RPMI8226 (cell line): ENCODE measurements around the gene S1PR1.

ENCODE experiments used
- DNase-seq: peaks from one replicate; pipeline ENCODE4 v3.0.0-alpha.2; 2015

Gene S1PR1

DNA sequence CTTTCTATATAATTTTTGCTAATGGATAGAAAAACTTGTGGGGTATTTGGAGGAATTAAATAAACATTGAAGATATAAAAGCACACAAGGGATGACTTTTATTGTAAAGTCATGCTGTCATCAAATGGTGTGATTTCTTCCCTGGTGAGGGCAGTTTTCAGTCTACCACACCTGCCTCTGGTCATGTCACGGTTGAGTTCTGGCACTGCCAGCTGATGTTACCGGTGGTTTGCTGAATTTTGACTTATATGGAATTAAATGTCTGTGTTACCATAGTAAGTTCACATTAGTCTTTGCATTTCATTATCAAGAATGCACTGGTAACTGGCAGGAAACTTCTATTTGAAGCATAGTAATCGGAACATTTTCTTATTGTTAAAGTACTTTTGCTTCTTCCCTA is 13.4 kb downstream of the S1PR1 start:
- no peak for DNase-seq

DNA sequence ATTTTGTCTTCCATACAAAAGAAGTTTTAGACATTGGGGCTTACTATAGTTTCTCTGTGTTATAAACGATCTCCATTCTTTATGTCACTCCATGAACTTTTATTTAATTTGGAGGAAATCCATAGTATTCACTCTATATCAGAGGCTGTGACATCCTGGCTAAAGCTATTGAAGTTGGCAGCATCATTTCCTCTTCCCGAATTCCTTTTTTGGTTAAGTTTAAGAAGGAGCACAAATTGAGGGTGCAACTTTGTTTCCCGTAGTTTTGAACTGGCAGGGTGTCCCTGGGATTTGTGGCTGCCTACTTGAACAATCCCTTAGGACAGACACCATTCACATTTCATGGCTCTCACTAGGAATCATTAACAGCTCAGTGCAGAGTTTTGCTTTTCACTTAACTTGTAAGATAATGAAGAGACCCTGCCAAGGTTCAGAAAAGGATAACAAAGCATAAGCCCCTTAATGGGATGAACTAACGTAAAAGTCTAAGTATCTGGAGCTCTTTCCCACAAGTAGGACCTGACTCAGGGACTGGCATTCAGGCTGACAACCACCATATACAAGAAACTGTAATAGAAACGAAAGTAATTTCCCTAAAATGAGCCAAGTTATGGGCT is 13.9 kb downstream of the S1PR1 start:
- DNase-seq: no peak

DNA sequence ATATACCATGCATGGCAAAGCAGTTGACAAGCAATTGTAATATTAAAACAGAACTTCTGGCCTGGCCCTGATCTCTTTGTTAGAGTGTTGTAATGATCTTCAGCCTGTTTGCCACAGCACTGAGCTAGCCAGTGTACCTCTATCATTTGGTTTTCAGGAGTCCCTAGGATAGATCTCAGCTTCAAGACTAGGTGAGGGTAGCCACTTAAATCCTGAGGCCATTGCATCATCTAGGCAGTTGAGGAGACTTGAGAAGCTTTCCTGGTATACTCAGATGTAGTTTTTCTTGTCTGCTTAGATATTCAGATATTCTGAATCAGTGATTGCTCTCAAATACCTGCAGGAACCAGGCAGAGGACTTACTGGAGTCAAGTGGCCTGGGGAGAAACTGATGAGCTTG is 14.7 kb downstream of the S1PR1 start:
- no peak for DNase-seq

- no peak for DNase-seq
These were observed 17.3 kb downstream of the S1PR1 start for GRCh38 chr1:101253976-101254674.

GRCh38 chr1:101257500-101258325 is 20.9 kb downstream of the S1PR1 start:
- DNase-seq: peak; percentile 86

DNA sequence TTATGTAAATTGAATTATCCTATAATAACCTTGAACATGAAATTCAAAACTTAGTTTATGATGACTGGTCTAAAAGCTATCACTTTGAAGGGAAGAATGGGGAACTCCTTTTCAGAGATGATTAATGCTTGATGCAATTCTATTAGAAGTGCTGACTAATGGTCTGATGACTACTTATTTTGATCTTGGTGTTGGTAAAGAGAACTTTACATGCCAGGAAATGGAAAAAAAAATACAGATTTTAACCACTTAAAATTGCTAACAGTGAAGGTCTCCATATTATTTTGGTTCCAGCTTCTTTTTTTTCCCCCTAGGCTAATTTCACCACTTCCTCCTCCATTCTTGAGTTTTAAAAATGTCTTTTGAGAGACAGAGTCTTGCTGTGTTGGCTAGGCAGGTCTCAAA is 22.9 kb downstream of the S1PR1 start:
- DNase-seq: peak; percentile 25

- DNase-seq: no peak
These were observed 23.9 kb downstream of the S1PR1 start for GRCh38 chr1:101260556-101261350.

GRCh38 chr1:101261623-101262022 is 24.8 kb downstream of the S1PR1 start:
- no peak for DNase-seq

- no peak for DNase-seq
These were observed 25.2 kb downstream of the S1PR1 start for GRCh38 chr1:101262060-101262459.

- peak; percentile 29 for DNase-seq
These were observed 26.0 kb downstream of the S1PR1 start for GRCh38 chr1:101262630-101263348.

- DNase-seq: peak; percentile 49
These were observed 27.9 kb downstream of the S1PR1 start for GRCh38 chr1:101264697-101265096.

- DNase-seq: no peak
These were observed 28.9 kb downstream of the S1PR1 start for GRCh38 chr1:101265684-101266083.

DNA sequence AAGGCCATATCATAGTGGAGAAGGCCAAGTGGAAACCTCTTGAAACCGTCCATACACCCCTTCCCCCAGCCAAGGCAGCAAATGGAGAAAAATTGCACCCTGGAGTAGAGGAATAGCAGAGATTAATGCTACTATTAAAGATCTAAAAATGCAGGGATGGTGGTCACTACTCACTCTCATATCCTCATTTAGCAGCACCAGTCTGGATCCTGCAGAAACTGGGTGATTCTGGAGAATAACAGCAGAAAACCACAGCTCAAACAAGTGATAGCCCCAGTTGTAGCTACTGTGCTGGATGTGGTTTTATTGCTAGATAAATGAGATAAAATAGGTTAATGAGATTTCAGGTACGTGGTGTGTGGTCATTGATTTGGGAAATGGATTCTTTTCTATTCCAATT is 30.3 kb downstream of the S1PR1 start:
- no peak for DNase-seq

GRCh38 chr1:101268893-101269292 is 32.1 kb downstream of the S1PR1 start:
- no peak for DNase-seq

GRCh38 chr1:101275672-101276071 is 38.9 kb downstream of the S1PR1 start:
- DNase-seq: no peak

- DNase-seq: no peak
These were observed 40.0 kb downstream of the S1PR1 start for GRCh38 chr1:101276818-101277217.

DNA sequence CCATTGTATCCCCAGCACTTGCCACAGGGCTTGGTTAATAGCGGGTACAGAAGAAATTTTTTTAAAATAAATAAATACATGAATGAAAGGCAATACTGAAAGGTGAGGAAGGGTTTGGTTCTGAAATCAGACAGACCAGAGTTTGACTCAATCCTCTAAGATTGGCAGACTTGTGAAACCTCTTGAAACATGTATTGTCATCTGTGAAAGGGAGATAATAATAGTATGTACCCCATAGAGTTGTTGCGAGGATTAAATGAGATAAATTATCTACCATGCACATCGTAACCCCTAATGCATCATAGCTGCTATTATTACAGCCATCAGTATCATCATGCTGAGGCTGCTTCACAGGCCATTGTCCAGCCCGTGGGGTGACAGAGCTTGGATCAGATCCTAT is 41.4 kb downstream of the S1PR1 start:
- no peak for DNase-seq

DNA sequence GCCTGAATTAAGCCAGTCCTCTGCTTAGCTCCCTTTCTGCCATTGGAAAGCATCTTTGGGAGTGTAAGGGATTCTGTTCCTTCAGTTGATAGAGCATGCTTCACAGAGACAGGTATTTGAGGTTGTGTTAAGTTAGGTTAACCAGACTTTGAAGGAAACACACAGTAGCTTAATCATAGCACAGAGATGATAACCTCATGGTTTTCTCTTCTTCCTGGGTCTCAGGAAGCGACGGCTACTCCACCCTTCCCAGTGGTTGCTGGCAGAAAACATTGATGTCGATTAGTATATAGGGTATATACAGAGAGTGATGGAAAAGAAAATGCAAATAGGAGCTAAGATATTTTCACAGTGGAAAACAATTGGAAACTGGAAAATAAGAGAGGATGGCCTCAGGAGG is 42.0 kb downstream of the S1PR1 start:
- no peak for DNase-seq

GRCh38 chr1:101280049-101280592 is 43.3 kb downstream of the S1PR1 start:
- DNase-seq: no peak

DNA sequence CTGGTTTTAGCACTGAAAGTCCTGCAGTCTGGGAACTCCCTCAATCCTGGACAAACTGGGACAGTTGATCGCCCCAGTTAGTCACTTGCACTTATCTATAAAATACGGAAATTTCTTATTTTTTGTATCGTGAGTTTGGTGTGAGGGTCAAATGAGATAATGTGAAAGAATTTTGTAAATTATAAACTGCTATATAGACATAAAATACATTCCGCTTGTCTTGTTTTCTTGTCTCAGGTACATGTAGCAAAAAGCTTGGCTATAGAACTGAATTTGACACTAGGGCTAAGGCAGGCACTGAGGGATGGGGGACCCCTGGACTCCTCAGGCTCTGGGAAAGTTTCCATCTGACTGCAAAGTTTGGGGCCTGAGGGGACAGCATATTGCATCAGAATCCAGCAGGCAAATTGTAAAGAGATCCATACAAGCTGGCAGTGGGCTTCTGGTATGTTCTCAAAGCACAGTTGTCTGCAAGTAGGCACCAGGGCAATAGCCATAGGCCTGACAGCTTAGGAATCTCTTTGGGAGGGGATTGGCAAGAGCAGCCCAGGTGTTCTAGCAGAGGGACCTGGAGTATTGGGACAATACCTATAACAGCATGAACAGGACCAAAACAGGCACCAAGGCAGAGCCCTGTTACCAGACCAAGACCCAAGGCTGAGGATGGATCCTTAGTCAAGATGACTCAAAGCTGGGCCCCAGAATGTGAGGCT is 44.3 kb downstream of the S1PR1 start:
- DNase-seq: no peak

DNA sequence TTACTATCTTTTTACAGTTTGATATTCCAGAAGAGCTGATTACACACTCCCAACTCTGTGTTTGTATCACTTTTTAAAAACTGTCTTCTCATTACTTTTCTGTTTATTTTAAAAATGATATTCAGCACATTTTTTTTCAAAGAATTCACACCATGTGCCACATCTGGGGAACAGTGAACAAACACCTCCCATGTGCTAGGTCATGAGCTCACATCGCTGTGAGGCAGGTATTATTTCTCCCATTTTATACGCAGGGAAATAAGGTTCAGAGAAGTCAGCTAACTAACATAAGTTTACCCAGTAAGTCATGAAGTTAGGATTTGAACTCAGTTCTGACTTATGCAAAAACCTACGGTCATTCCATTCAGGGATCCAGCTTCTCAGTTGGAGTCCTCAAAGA is 44.9 kb downstream of the S1PR1 start:
- no peak for DNase-seq
